GM20000 (cell line): Measurements from ENCODE around the gene ZNF79.

Experiments used
- DNase-seq: peaks from one replicate; pipeline ENCODE4 v3.0.0; 2012; ENCODE audit warnings: low spot score
- TF ChIP-seq, protein P1 (sequence below): IDR thresholded peaks from 2 replicates; pipeline ENCODE4 v1.5.1; 2012; ENCODE audit warnings: mild to moderate bottlenecking, control low read depth; ENCODE audit errors: extremely low read depth, missing control alignments

Gene ZNF79

DNA sequence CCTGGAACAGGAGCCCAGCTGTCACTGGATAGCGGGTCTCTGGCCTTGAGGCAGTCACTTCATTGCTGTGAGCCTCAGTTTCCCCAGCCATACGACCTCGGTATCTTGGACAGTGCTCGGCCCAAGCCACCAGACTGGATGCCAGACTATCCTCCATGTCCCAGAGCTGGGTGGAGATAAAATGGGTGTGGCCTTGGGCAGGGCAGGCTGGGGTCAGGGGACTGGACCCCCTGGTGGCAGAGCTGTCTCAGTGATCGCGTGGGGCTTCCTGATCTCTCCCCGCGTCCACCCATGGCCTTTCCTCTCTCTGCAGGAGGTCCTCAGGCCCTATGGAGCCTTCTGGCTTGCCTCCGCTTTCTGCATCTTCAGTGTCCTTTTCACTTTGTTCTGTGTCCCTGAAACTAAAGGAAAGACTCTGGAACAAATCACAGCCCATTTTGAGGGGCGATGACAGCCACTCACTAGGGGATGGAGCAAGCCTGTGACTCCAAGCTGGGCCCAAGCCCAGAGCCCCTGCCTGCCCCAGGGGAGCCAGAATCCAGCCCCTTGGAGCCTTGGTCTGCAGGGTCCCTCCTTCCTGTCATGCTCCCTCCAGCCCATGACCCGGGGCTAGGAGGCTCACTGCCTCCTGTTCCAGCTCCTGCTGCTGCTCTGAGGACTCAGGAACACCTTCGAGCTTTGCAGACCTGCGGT is 17.2 kb upstream of the ZNF79 start:
- DNase-seq, result no peak
- TF ChIP-seq, protein P1, sequence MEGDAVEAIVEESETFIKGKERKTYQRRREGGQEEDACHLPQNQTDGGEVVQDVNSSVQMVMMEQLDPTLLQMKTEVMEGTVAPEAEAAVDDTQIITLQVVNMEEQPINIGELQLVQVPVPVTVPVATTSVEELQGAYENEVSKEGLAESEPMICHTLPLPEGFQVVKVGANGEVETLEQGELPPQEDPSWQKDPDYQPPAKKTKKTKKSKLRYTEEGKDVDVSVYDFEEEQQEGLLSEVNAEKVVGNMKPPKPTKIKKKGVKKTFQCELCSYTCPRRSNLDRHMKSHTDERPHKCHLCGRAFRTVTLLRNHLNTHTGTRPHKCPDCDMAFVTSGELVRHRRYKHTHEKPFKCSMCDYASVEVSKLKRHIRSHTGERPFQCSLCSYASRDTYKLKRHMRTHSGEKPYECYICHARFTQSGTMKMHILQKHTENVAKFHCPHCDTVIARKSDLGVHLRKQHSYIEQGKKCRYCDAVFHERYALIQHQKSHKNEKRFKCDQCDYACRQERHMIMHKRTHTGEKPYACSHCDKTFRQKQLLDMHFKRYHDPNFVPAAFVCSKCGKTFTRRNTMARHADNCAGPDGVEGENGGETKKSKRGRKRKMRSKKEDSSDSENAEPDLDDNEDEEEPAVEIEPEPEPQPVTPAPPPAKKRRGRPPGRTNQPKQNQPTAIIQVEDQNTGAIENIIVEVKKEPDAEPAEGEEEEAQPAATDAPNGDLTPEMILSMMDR, result no peak

DNA sequence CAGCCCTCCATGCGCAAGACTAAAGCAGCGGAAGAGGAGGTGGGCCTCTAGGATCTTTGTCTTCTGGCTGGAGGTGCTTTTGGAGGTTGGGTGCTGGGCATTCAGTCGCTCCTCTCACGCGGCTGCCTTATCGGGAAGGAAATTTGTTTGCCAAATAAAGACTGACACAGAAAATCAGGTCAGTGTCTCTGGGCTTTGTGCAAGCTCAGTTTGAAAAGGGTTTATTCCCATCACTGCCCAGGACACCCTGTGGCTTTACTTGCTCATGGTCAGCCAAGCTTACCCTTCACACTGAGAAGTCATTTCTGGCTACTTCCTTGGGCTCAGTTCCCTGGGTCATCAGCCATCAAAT is 16.7 kb upstream of the ZNF79 start:
- no peak for DNase-seq
- TF ChIP-seq, protein P1, result no peak

DNA sequence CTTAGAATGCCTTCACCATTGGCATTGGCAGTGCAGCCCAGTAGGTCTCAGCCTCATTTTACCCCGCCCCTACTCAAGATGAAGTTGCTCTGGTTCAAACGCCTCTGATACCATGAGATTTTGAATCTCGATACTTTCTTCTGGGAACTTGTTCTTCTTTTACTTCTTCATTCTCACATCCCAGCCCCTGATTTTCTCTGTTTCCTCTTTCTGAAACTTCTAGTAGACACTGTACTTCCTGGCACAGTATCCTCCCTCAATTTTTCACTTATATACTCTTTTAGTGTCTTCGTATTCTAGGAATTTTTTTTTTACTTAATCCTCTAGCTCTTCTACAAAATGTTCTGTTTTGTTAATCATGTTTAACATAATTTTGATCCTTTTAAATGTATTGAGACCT is 13.1 kb upstream of the ZNF79 start:
- no peak for DNase-seq
- TF ChIP-seq, protein P1, result no peak

DNA sequence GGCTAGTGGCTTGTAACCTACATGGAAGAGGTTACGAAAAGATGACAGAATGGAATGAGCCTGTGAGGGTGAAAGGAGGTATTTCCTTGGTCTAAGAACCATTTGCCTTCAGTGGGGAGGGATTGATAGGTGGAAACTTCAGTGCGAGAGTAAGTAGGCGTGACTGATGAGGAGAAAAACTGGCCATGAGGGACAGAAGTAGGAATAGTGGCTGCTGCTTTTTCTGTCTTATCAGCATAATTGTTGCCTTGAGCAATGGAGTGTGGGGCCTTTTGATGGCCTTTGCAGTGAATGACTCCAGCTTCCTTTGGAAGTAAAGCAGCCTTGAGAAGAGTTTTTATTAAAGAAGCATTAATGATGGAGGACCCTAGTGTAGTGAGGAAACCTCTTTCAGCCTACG is 9.0 kb upstream of the ZNF79 start:
- TF ChIP-seq, protein P1, result no peak
- DNase-seq, result no peak

DNA sequence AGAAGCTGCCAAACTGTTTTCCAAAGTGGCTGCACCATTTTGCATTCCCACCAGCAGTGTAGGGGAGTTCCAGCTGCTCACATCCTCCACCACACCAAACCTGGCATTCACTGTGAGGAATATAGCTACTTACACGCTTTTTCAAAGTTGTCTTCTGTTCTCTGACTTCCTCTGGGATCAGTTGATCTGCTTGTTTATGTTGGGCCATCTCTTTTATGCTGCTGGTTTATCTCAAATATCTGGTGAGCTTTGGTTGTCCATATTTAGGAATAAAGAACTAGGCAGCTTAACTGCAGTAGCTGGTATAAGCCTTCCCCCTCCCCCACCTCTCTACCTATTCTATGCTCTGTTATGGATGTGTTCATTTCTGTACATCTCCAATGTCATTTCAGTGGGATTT is 8.5 kb upstream of the ZNF79 start:
- DNase-seq, result no peak
- TF ChIP-seq, protein P1, result no peak

DNA sequence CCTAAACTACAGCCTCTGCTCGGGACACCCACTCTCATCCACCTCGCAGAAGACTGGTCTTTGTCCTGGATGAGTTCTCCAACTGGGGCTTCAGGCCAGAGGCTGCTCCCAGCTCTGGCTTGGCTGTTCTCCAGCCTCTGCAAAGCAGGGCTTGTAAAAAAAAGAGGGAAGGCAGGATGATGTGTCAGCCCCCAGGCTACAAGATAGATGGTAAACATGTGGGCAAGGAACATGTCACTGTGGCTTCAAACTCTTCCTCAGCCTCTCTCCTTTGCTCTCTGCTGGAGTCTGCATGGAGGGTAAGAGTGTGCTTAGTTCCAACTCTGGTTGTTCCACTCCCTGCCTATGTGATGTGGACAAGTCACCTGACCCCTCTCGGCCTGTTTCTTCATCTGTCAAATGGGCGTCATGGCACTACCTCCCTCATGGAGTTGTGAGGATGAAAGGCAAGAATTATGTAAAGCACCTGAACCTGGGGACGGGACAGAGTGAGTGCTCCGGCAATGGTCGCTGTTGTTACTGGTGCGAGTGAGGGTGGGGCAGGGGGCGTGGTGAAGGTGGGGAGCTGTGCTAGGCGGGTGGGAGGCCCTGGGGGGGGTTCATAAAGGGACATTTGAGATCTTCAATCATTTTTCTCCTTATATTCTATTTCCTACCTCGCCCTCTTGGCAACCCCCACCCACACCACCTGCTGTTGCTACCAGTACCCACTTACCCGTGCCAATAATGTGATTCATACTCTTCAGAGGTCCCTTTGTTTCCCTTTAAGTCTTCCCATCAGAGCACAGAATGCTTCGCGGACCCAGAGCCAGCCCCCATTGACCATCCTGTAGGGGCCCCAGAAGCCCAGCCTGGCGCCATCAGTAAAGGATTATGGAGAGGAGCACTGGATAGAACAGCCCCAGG is 6.8 kb upstream of the ZNF79 start:
- TF ChIP-seq, protein P1, result no peak
- no peak for DNase-seq

DNA sequence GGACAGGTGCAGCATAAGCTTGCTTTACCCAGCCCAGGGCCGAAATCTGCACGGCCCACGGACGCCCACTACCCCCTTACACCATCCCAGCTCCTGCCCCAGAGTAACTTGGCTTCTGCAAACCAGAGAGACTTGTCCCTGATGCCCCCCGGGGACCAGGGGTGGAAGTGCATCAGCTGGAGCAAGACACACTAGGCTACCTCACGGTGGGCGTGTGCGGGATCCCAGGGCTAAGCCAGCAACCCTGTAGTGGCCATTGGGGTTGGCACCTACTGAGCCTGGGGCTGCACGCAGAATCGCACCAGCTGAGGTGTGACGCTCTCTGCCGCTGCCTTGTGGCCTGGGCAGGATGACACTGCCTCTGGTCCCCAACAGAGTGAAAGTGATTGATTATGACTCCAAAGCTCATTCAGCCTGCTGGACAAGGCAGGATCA is 6.1 kb upstream of the ZNF79 start:
- TF ChIP-seq, protein P1, result no peak
- no peak for DNase-seq
